Activated CD8-positive, alpha-beta memory T cell treated with anti-CD3 and anti-CD28 coated beads, Interleukin-2, amount 50 U/mL, for 24 hours (primary cell): ENCODE results near the gene FAM210A.

Source experiments
- DNase-seq: peaks from one replicate; pipeline ENCODE4 v3.0.0-alpha.2; 2020; ENCODE audit errors: extremely low read depth

FAM210A gene

DNA sequence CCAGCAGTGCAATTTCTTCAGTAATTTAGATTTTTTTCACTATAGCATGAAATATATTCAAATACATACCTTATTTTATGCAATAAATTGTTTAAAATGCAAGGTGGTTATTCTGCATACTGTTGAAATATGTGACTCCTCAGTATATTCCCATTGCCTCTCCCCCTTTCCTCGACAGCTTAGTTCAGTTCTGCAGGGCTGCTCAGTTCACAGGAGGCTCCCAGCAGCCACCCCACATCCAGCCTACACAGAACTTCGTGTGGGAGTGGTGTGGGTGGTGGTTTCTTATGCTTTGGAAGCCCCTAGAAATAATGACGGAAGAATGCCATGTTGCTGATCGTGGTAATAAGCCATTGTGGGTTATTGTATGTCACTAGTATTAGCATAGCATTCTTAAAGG is 79.7 kb downstream of the FAM210A start:
- DNase-seq = no peak

GRCh38 chr18:13645093-13645492 is 81.3 kb downstream of the FAM210A start:
- no peak for DNase-seq

DNA sequence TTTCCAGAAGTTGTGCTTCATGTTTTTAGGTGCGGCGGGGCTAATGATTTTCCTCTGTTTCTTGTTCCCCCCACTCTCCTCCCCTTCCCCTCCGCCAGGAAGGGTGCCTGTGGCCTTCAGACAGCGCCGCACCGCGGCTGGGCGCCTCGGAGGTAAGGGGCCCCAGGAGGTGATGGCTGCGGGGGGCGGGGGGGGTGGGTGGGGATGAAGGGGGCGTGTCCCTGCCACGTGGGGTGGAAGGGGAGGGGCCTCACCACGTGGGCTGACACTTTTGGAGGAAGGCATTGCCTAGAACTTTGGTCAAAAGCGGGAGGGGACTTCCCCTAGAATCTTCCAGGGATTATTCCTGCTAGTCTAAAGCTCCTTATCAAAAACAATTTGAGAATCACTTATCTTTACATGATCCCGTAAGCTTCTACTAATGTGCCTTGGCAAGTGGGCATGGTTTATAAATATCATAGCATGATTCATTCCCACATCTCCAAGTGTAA is 83.1 kb downstream of the FAM210A start:
- no peak for DNase-seq

- no peak for DNase-seq
Observed at GRCh38 chr18:13642440-13642827, 83.9 kb downstream of the FAM210A start.

DNA sequence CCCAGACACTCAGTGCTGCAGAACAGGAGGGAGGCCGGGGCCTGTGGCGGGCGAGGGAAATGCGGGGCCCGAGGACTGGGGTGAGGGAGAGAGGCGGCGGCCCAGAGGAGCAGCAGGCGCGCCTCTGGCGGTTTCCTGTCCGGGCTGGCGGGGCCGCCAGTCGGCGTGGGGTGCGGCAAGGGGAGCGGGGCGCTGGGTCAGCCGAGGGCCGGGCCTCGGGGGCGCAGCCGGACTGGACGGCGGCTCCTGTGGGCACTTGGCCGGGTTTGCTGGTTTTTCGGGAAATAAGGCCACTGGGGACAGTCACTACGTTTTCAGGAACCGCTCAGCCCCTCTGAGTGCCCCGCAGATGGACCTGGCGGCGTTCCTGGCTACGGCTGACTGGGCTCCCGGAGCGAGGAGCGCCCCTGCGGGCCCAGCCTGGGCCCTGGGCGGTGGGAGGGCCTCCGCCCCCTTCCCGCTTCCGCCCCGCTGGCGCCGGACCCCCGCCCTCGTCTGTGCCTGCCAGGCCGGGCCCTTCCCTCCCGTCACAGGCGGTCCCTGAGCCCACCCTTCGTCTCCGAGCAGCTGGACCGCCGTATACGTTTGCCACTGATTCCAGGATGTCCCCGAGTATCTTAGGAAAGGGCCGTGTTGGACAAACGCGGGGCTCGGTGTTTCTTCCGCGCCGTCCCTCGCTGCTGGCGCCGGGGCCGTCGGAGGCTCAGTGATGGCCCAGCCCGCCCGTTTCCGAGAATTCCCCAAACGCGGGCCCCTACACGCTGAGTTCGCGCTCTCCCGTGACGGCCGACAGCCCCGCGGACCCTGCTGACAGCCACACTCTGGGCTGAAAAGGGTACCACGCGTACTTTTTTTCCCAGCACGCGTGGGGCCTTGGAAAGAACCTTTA is 84.6 kb downstream of the FAM210A start:
- DNase-seq = no peak

DNA sequence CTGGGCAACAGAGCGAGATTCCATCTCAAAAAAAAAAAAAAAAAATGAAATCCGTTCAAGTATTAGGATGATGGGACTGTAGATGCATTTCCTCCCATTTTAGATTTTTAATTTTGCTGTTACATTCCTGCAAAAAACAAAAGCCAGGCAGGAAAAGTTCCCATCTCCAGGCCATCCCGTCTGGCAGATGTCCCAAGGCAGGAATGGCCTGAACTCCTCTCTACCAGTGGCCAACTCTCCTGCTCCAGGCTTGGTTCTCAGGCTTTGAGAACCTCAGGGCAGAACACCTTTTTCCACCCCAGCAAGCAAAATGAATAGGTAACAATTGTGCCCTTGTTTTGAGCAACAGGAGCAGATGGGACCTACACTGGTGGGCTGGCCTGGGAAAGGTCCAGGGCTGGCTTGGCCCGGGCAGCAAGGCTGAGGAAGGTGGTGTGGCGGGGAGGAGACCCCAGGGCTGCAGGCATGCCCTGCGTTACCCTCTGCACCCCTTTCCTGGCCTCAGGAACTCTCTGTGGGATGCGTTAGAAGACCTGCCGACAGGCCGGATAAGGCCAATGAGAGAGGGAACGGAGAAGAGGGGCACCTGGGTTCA is 86.0 kb downstream of the FAM210A start:
- DNase-seq = no peak

DNA sequence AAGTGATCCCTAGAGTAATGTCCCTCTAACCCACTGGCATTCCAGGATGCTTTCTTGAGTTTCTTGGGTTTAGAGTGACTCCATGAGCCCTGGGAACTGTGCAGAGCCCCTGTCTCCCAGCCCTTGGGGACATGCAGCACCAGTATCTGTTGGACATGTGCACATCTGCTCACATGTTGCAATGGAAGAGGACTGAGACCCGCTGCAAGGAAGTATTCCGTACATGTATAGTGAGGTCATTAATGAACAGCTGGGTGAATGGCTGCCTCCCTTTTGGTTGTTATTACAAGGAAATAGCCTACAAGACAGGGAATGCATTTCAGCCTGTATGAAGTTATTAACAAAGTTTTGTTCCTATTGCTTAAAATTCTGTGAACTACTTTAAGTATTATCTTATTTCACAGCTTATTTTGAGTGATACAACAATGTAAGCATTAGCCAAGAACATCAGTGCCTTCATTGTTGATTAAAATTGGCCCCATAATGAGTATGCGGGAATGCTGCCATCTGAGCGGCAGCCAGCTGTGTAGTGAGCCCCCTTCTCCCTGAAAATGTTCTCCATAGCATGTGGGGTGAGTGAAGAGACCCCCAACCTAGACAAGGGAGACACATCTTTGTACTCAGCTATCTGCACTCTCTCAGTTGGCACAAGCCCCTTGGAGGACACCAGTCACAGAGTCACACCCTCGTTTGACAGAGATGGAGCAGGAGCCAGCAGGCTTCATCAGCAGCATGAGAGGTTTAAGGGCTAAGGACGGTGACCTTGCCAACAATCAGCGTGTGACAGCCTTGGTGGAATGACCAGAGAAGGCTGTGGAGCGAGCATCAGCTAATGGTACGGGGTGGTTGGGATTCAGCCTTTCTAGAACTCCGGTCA is 87.4 kb downstream of the FAM210A start:
- DNase-seq = no peak

GRCh38 chr18:13635046-13635445 is 91.3 kb downstream of the FAM210A start:
- no peak for DNase-seq

DNA sequence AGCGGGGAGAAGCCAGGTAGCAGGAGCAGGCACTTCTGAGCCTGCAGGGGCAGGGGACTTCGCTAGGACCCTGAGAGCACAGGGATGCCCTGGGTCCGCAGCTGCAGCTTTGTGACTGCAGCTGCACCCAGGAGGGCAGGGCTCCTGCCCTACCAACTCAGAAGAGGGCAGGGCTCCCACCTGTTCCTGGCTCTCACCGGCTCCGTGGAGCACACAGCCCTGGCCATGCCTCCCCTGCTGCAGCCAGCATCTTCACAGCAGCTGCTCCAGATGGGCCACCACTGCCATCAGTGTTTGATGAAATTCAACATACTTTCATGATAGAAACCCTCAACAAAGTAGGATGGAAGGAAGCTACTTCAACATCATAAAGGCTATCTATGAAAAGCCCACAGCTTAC is 92.7 kb downstream of the FAM210A start:
- DNase-seq = no peak

- no peak for DNase-seq
Observed at GRCh38 chr18:13630716-13631268, 95.6 kb downstream of the FAM210A start.

GRCh38 chr18:13629841-13630715 is 96.3 kb downstream of the FAM210A start:
- no peak for DNase-seq

DNA sequence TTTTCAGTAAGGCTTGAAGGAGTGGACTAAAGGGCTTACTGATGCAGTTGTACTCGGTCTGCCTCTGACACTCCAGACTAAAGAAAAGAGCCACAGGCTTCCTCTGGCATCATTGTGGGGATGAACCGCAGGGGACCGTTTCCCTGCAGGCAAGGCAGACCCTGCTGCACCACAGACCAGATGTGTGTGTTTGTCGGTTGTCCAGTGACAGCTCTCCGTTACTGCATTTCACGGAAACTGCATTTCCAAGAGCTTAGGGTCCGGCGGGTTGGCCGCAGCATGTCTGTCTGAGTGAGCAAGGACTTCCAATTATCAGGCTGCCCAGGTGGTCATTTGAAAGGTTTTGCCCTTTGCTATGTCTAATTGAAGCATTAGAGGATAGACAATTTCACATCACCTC is 98.1 kb downstream of the FAM210A start:
- no peak for DNase-seq

- DNase-seq = no peak
Observed at GRCh38 chr18:13627639-13628038, 98.7 kb downstream of the FAM210A start.

DNA sequence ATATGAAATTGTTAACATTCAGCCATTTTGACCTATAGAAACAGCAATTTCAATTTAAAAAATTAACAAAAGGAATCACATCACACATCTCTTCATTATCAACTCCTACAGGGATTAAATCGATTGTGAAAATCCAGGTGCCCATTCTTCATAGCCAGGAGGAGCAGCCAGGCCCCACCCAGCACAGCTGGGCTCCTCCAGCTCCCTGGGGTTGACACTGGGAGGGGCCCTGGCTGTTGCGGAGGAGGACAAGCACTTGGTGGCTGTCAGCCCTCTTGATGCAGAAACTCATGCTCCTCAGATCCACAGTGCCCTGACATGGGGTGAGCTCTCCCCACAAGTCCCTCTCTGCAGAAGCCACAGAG is 99.8 kb downstream of the FAM210A start:
- no peak for DNase-seq

DNA sequence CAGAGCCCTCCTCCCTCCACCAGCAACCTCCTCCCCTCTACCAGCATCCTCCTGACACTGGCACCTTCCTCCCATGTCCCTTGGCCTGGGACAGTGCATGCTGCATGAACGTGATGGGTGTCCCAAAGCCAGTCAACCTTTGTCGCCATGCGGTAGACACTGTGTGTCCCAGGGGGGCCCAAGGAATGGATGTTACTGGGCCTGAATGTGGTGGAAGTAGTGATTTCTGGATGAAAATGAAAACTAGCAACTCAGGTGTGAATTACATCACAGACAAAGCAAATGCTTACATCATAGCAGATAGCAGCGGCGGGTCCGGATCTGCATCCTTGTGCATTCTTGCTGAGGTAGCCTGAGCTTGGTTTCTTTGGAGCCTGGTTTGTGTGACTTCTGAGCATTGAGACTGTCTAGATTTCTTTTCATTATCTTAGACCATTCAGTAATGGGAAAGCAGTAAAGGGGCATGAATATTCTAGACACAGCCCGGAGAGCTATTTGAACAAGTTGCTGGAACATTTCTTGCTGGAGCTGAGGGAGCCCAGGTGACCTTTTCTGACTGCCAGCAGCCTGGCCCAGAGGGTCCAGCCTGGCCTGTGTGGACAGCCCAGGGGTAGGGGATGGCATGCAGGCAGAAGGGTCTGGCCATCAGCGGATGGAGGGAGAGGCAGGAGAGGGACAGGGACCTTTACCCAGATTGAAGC is 100.4 kb downstream of the FAM210A start:
- DNase-seq = no peak

GRCh38 chr18:13625355-13625754 is 101.0 kb downstream of the FAM210A start:
- no peak for DNase-seq

GRCh38 chr18:13624563-13625237 is 101.7 kb downstream of the FAM210A start:
- DNase-seq = no peak

- no peak for DNase-seq
Observed at GRCh38 chr18:13623871-13624270, 102.5 kb downstream of the FAM210A start.

DNA sequence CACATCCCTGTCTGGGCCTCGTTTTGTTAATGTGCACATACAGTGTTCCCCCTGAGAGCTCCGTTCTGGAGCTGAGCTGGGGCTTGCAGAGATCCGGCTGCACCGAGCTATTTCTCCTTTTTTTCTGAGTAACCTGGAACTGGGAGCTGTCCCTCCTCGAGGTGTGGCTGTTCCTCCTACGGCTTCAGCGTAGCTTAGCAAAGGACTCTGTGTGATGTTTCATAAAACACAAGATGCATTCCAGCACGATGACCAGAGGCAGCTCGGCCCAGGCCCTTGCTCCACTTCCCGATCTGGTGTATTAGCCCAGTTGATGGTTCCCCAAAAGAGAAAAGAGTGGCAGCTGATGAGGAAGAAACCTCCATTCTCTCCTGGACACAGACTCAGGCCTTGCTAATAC is 103.0 kb downstream of the FAM210A start:
- no peak for DNase-seq

DNA sequence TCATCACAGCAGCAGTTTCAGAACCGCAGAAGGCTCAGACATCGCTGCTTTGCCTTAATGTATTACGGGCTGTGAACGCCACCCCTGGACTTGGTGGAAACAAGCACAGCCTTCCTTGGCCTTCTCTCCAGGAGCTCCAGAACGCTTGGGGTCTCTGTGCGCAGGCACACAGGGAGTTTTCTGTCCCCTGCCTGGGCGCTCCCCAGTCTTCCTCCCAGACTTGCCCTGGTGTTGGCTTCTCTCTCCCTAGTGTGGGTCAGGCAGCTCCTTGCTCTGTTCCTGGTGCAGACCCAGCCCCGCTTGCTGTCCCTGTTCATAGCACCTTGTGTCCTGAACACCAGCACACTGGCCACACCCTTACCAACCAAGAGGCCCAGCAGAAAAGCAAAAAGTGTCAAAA is 103.6 kb downstream of the FAM210A start:
- no peak for DNase-seq
